BJ (cell line): ENCODE results near the gene SLC6A1. TPM values are rescaled to one million over a fixed set of nuclear protein-coding genes. Genes with fewer than 3 reads are reported as not detected.

ENCODE experiments used
- CTCF ChIA-PET: fragments of 350-600 bp; formaldehyde crosslinking; extraction: SDS; loops from one replicate; lab custom pipeline; 2021; ENCODE audit warnings: antibody characterized with exemption, inconsistent platforms; lab: Yijun Ruan, JAX
- POLR2A ChIA-PET: fragments of 300-600 bp; sonication (Branson Sonifier 250); formaldehyde crosslinking; extraction: SDS; loops from one replicate; lab custom pipeline; 2021; ENCODE audit warnings: antibody characterized with exemption; lab: Charles Lee
- DNase-seq: peaks from one replicate; pipeline ENCODE4 v3.0.0-alpha.2; 2011; ENCODE audit warnings: low read depth
- H3K27me3 ChIP-seq: 2 replicates; pipeline ENCODE4 v1.6.0; 2011; ENCODE audit warnings: low read length; ENCODE audit not compliant: control insufficient read depth, insufficient read depth
- H3K36me3 ChIP-seq: 2 replicates; pipeline ENCODE4 v1.5.1; 2011; ENCODE audit warnings: low read length; ENCODE audit not compliant: control insufficient read depth, insufficient read depth
- H3K4me3 ChIP-seq: 2 replicates; pipeline ENCODE4 v1.5.1; 2011; ENCODE audit warnings: low read depth, mild to moderate bottlenecking, control low read depth, low read length
- CTCF ChIP-seq: IDR thresholded peaks from 2 replicates; pipeline ENCODE4 v1.5.1; 2011; ENCODE audit warnings: low read depth, mild to moderate bottlenecking, control low read depth, inconsistent platforms, low read length, moderate library complexity; ENCODE audit not compliant: insufficient read depth
- polyA plus RNA-seq: library from polyadenylated mRNA; depleted of rRNA; stranded (reverse); fragments of >200 nt; gene quantifications from 2 replicates; pipeline ENCODE4 v1.2.3, GENCODE V29; 2011

SLC6A1 gene
- polyA plus RNA-seq, 1 experiment = not detected

GRCh38 chr3:10960255-10960654 is 32.3 kb upstream of the SLC6A1 start:
- Histone ChIP-seq H3K36me3 (no peaks in the 10 kb centered on the region), H3K27me3 (peaks cover 7% of the 10 kb centered on the region), H3K4me3 (no peak overlapping the region)
- CTCF ChIA-PET = interaction anchor here (1.0 kb wide), 1 partner anchor 15 kb away, joined by 3 read pairs; no protein-coding TSS in a partner anchor
- DNase-seq = no peak
- POLR2A ChIA-PET = no interaction called here
- TF ChIP-seq CTCF = no peak

GRCh38 chr3:10961921-10962320 is 30.6 kb upstream of the SLC6A1 start:
- ChIA-PET CTCF (no interaction called here), POLR2A (no interaction called here)
- no peaks in the 10 kb centered on the region for H3K36me3 ChIP-seq
- no peak overlapping the region for H3K4me3 ChIP-seq
- peaks cover 7% of the 10 kb centered on the region for H3K27me3 ChIP-seq
- no peak for TF ChIP-seq CTCF
- DNase-seq = no peak

DNA sequence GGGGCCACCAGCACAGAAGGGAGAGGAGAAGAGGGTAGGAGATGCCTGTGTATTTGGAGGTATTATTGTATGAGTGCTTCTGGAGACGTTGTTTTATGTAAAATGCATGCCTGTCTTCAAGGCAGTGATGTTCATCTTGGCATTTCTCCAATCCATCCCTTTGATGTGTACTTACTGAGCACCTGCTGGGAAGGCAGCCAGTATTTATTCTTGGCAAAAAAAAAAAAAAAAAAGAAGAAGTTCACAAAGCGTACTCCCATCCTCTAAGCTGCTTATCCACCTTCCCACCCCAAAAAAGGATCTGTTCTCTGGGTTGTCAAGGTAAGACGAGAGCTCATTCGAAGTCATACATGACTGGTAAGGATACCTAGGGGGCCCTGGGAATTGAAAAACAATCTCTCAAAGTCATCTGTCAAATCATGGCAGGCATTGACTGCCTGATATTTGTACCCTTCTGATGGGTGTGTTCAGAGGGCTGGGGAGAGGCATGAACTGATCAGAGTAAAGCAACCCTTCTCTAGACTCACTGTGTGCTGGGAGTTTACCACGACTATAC is 30.0 kb upstream of the SLC6A1 start:
- H3K27me3 ChIP-seq = peaks cover 2% of the 10 kb centered on the region
- ChIA-PET CTCF (interaction anchor here (1.0 kb wide), 1 partner anchor 98 kb away, joined by 6 read pairs; no protein-coding TSS in a partner anchor), POLR2A (no interaction called here)
- H3K4me3 ChIP-seq = no peak overlapping the region
- no peak for TF ChIP-seq CTCF
- no peak for DNase-seq
- H3K36me3 ChIP-seq = no peaks in the 10 kb centered on the region

DNA sequence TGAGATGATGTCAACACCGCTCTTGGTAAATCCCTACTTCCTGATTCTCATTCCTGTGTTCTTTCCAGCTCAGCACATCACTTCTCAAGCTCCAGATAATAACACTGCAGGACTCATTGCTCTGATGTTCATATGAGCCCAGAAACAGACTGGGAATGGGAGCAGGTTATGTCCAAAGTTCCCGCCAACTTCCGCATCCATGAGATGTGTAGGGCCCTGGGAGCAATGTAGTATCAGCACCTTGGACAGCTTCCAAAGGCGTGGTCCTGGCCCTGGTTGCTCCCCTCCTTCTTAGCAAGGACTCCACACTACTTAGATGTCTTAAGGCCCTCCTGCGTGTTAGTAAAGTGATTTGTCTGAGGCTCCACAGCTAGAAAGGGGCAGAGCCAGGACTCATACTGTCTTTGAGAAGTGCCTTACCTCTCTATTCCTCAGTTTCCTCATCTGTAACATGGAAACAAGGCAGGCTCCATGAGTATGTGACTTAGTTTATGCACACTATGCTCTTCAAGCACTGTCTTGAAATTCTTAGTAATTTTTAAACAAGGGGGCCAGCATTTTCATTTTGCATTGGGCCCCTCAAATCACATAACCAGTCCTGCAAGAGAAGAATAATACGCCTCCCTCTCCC is 27.9 kb upstream of the SLC6A1 start:
- H3K36me3 ChIP-seq = no peaks in the 10 kb centered on the region
- H3K4me3 ChIP-seq = no peak overlapping the region
- ChIA-PET CTCF (interaction anchor here (0.7 to 1.7 kb wide), 4 partner anchors 14 to 20 kb away, joined by 3 to 5 read pairs (median 4); no protein-coding TSS in a partner anchor), POLR2A (no interaction called here)
- DNase-seq = no peak
- TF ChIP-seq CTCF = no peak
- no peaks in the 10 kb centered on the region; the same call in 1 of the 2 replicates for H3K27me3 ChIP-seq

DNA sequence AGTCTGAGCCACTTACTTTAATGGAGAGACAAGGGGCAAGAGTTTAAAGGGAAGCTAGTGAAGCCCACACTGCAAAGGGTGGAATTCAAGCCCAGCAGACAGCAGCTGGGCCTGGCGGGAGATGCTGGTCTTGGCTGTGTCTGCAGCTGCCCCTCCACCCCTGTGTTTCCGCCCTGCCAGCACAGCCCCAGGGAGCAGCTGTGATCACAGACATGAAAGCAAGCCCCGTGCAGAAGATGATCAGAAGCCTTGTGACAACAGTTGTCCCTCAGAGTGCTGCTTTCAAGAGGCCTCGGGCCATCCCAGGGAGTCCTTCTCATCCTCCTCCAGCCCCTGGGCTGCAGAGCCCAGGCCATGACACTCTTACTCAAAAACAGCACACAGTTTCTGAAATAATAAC is 24.1 kb upstream of the SLC6A1 start:
- Histone ChIP-seq H3K4me3 (no peak overlapping the region), H3K36me3 (no peaks in the 10 kb centered on the region), H3K27me3 (no peaks in the 10 kb centered on the region; the same call in 1 of the 2 replicates)
- ChIA-PET CTCF (interaction anchor here (2.2 kb wide), 1 partner anchor 14 kb away, joined by 7 read pairs; no protein-coding TSS in a partner anchor), POLR2A (no interaction called here)
- no peak for DNase-seq
- no peak for TF ChIP-seq CTCF
